Stimulated activated CD4-positive, alpha-beta T cell treated with anti-CD3 and anti-CD28 coated beads, Interleukin-1b, Interleukin-23, amount 100 ng/mL, for 24 hours (primary cell): ENCODE results near the gene CCNYL1.
A peak's percentile ranks its signal among the peaks of the same experiment; 100 is the strongest.

ENCODE experiments used
- DNase-seq, 4 experiments: peaks; one replicate each; pipeline ENCODE4 v3.0.0-alpha.2; 2020; ENCODE audit warnings: low read depth in 4 of 4, low spot score in 1 of 4

Gene CCNYL1

GRCh38 chr2:207764096-207764630 is 52.7 kb downstream of the CCNYL1 start:
- no peak for DNase-seq

- DNase-seq = no peak
Measured at GRCh38 chr2:207765547-207765946, 54.1 kb downstream of the CCNYL1 start.

GRCh38 chr2:207766041-207766551 is 54.7 kb downstream of the CCNYL1 start:
- no peak for DNase-seq

DNA sequence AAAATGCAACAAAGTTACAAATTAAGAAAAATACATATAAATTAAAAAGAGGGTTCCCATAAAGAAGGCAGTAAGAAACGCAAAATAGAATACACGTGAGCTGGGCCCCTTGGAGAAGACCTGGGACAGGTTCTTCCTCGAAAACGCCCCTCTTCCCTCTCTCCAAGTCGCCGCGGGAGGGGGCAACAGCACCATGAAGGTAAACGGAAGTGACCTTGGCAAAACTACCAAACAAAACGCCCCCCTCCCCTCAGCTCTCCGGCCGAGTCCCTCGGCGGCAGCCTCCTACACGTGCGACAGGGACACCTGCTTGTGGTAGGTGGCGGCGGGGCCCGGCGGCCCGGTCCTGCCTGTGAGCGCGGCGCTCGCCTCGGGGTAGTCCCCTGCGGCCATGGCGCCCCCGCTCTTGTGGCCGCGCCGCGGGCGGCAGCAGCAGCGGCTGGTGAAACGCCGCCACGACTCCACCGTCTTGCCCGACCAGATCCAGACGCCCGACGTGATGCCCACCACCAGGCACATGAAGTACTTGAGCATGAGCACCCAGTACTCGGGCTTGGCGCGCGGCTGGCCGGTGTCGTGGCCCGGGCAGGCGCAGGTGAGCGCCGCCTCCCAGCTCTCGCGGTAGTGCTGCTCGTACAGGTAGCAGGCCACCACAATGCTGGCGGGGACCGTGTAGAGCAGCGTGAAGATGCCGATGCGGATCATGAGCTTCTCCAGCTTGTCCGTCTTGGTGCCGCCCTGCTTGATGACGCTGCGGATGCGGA is 55.4 kb downstream of the CCNYL1 start:
- DNase-seq = no peak

- no peak for DNase-seq
Measured at GRCh38 chr2:207767461-207768167, 56.2 kb downstream of the CCNYL1 start.

- peak in 1 of 4 experiments; percentile 17 for DNase-seq
Measured at GRCh38 chr2:207768168-207768865, 56.9 kb downstream of the CCNYL1 start.

DNA sequence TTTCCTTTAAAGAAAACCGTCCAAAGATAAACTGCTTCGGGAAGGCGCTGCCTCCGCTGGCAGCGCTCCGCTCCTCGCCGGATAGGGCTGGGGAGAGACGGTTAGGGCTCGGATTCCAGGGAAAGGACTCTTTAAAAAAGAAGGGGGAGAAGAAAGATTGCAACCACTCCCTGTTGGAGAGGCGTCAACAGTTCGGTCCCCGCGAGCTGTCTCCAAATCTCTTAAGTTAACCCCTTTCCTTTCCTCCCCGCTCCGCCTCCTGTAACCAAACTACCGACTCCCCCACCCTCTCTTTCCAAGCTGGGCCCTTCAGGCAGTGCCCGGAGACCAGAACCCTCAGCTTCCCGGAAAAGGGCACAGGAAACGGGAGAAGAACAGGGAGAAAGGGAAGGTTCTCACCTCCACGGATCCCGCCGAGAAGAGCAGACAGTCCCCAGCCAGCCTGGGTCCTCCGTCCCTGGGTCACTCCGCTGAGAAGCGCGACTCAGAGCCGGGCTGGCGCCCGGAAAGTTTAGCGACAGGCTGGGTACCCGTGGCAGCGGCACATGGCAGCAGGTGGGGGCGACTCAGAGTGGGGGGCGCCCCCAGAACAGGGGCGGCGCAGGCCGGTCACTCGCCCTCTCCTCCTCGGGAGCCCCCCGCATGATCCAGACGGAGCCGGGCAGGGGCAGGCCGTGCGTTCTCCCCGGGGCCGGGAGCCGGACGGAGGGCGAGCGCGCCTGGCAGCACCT is 57.6 kb downstream of the CCNYL1 start:
- no peak for DNase-seq

- DNase-seq = no peak
Measured at GRCh38 chr2:207770602-207771404, 59.4 kb downstream of the CCNYL1 start.

- DNase-seq = no peak
Measured at GRCh38 chr2:207771421-207771820, 60.0 kb downstream of the CCNYL1 start.

DNA sequence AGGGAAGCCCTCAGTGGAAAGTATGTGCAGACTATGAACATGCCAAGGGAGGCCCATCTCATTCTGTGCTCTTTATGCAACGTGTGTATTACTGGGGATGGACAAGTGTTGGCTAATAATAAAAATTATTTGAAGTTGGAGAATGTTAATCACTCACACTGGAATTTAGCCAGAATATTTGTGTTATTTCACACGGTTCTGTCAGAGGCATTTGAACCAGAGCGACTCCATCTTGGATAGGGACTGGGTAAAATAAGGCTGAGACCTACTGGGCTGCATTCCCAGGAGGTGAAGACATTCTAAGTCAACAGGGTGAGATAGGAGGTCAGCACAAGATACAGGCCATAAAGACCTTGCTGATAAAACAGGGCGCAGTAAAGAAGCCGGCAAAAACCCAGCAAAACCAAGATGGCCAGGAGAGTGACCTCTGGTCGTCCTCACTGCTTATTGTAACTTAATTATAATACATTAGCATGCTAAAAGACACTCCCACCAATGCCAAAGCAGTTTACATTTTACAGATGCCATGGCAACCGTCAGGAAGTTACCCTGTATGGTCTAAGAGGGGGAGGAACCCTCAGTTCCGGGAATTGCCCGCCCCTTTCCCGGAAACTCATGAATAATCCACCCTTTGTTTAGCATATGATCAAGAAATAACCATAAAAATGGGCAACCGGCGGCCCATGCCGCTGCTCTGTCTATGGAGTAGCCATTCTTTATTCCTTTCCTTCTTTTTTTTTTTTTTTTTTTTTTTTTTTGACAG is 60.8 kb downstream of the CCNYL1 start:
- no peak for DNase-seq

- DNase-seq = no peak
Measured at GRCh38 chr2:207772844-207773205, 61.4 kb downstream of the CCNYL1 start.

GRCh38 chr2:207775473-207775872 is 64.0 kb downstream of the CCNYL1 start:
- DNase-seq = no peak

DNA sequence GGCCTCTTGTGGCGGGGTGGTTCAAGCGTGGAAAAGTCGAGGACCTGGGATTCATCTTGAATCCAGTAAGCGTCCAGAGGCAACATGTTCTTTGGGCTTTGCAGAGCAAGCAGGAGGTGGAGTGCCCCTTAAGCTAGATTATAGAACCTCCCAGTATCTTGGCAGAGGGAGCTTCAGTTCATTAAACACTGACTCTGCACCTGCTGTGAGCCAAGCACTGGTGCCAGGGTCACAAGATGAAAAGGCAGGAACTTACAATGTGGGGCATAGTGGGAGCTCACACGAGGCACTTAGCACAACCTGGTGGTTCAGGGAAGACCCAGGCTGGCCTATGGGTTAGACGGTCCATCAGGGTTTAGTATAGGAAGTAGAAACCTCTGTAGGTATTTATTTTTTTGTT is 65.7 kb downstream of the CCNYL1 start:
- DNase-seq = no peak

- DNase-seq = no peak
Measured at GRCh38 chr2:207778298-207778882, 67.0 kb downstream of the CCNYL1 start.

GRCh38 chr2:207779523-207779922 is 68.1 kb downstream of the CCNYL1 start:
- no peak for DNase-seq

DNA sequence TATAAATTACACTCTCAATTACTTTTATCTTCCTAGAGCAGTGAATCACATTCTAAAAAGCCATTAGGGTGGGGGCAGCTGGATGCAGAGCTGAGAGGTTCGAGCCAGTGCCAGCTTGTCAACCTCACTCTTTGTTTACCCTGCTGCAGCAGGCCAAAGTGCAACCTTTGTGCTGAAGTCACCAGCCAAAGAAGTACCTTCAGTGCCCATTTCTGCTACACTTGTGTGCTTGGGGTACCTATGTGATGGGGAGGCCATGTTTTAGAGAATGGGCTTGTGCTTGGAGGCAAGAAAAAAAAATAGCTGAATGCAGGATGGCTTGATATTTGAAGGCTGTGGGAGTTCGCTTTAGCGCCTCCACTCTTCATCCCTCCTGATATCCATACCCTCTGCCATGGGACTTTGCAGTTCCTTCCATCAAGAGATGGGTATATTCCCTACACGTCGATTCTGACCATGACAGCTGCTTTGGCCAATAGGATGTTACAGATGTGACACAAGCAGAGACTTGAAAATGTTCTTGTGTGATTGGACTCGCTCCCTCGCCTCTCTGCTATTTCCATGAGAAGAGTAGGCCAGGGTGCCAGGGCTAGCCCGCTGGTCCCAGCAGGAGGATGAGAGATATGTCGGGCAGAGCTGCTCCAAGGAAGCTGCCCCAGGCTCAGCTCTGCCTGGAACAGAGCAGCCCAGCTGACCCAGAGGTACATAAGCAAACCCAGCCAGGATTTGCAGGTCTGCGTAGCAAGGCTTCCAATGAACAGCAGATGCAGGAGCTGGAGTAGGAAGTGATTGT is 71.0 kb downstream of the CCNYL1 start:
- no peak for DNase-seq

GRCh38 chr2:207783514-207783913 is 72.1 kb downstream of the CCNYL1 start:
- no peak for DNase-seq

- no peak for DNase-seq
Measured at GRCh38 chr2:207784898-207785297, 73.5 kb downstream of the CCNYL1 start.
